ENCODE results near the gene CHST2.

CHST2 gene

DNA sequence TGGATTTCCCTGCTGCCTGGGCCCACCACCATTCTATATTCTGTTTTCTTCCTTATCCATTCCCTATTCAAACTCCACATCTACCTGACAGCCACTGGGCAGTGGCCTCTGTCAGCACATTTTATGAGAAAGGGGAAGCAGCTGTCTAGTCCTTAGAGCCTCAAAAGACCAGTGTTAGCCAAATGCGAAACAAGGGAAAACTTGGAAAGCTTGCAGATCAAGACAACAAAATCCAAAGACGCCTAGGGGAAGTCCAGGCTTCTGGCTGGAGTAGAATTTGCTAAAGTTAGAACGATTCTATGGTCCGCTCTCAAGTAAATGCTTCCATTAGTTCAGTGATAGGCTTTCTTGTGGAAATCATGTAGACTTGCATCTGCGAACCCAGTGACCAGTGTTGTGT is 39.4 kb upstream of the CHST2 start:
- H3K4me3 ChIP-seq (ENCODE audit: low read depth, low read length), result no peak overlapping the region
- DNase-seq (ENCODE audit: low read depth), result no peak
- TF ChIP-seq, protein P1, sequence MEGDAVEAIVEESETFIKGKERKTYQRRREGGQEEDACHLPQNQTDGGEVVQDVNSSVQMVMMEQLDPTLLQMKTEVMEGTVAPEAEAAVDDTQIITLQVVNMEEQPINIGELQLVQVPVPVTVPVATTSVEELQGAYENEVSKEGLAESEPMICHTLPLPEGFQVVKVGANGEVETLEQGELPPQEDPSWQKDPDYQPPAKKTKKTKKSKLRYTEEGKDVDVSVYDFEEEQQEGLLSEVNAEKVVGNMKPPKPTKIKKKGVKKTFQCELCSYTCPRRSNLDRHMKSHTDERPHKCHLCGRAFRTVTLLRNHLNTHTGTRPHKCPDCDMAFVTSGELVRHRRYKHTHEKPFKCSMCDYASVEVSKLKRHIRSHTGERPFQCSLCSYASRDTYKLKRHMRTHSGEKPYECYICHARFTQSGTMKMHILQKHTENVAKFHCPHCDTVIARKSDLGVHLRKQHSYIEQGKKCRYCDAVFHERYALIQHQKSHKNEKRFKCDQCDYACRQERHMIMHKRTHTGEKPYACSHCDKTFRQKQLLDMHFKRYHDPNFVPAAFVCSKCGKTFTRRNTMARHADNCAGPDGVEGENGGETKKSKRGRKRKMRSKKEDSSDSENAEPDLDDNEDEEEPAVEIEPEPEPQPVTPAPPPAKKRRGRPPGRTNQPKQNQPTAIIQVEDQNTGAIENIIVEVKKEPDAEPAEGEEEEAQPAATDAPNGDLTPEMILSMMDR (IDR thresholded peaks at IDR 0.05; ENCODE audit: insufficient read depth, low read depth, low read length, missing control alignments), result no peak

DNA sequence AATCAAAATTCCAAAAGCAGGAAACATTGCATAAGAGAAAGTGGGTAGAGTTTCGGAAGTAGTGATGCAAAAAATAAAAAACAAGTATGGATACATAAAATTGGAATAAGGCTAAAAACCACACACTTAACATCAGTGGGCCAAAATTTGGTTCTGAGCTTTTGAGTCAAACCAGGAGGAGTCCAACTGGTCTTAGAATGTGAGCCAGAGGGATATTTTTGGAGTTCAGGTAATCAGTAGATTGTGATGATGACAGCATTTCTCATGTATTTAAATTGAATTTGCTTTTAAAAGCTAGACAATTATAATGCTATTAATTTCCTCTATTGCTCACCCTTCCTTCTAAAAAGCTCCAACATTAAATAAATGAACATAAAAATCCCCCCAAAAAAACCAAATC is 38.2 kb upstream of the CHST2 start:
- DNase-seq (ENCODE audit: low read depth), result no peak
- TF ChIP-seq, protein P1 (IDR thresholded peaks at IDR 0.05; ENCODE audit: insufficient read depth, low read depth, low read length, missing control alignments), result no peak
- no peak overlapping the region for H3K4me3 ChIP-seq (ENCODE audit: low read depth, low read length)

DNA sequence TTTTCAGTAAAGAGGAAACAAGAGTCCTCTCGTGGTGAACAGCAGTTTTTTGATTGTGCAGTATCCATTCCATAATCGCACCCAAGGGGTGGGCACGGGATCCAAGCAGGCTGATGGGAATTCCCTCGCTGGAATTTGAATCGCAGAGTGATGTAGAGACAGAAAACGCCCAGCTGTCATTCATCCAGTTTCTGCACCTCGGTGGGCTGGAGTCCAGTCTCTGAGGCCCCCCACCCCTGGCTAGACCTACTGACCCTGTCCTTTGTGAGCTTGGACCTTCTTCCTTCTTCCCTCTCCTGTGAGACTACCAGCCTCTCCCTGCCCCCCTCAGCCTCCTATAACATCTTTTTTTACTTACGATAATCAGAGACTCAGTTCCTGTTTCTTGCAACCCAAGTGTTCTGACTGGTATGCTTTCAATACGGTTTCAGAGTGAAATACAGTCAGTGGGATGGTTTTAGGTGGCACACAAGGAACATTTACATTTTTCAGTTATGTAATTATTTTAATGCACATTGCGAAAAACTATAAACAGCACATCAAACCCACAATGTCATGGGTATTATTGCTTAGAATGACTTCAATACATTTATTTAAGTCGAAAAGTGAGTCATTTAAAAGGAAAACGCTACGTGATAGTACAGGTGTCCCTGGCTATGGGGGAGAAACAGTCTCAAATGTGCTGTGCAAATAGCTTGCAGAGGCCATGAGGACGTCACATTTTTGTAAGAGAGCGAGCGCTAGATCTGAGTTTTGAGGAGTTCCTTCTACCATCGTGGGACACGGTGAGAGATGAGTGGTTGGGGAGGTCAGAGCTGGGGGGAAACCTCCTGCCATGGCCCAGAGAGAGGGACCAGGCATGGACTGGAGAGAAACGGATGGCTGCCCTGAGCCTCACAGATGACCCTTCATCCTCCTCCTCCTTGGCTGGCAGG is 37.5 kb upstream of the CHST2 start:
- TF ChIP-seq, protein P1 (IDR thresholded peaks at IDR 0.05; ENCODE audit: insufficient read depth, low read depth, low read length, missing control alignments), result no peak
- H3K4me3 ChIP-seq (ENCODE audit: low read depth, low read length), result peak overlapping the region; percentile 41
- peak; percentile 91 for DNase-seq (ENCODE audit: low read depth)

DNA sequence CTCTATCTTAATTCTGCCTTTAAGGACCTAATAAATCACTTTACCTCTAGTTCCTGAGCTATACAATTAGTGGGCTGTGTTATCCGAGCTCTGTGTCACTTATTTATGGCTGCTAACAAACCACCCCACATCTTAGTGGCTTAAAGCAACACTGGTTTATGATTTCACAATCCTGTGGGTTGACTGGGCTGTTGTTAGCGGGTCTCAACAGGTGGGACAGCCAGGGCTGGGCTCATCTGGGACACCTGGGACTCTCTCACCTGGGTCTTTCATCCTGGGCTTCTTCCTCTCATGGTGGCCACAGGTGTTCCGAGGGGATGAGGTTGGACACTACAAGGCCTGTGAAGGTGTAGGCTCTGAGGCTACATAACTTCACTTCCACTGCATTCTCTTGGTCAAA is 35.8 kb upstream of the CHST2 start:
- no peak overlapping the region for H3K4me3 ChIP-seq (ENCODE audit: low read depth, low read length)
- peak; percentile 20 for DNase-seq (ENCODE audit: low read depth)
- TF ChIP-seq, protein P1 (IDR thresholded peaks at IDR 0.05; ENCODE audit: insufficient read depth, low read depth, low read length, missing control alignments), result no peak

DNA sequence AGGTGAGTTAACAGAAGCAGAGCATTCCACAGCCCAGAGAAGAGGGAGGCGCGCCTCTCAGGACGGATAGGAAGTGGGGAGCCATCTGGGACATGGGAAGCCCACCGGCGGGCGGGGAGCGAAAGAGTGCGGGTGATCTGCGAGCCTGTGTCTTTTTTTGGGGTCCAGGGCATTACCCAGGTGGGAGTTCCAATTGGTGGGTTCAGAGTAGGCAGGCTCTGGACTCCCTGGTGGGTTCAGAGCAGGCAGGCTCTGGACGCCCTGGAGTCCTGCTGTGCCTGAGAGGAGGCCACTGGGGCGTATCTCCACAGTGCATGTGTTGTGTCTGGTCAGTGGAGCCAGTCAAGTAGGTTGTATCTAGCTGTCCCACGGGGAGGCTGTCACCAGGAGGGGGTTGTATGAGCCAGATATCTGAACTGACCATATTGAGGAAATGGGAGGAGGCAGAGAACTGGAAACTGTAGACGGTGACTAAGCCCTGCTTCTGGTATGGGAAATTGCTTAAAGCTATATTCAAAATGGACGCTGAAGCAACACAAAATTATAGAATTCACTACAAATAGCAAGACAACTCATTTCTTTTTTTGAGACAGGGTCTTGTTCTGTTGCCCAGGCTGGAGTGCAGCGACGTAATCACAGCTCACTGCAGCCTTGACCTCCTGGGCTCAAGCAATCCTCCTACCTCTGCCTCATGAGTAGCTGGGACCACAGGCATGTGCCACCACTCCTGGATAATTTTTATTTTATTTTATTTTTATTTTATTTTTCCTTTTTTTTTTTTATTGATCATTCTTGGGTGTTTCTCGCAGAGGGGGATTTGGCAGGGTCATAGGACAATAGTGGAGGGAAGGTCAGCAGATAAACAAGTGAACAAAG is 34.5 kb upstream of the CHST2 start:
- TF ChIP-seq, protein P1 (IDR thresholded peaks at IDR 0.05; ENCODE audit: insufficient read depth, low read depth, low read length, missing control alignments), result no peak
- peak; percentile 76 for DNase-seq (ENCODE audit: low read depth)
- H3K4me3 ChIP-seq (ENCODE audit: low read depth, low read length), result no peak overlapping the region

DNA sequence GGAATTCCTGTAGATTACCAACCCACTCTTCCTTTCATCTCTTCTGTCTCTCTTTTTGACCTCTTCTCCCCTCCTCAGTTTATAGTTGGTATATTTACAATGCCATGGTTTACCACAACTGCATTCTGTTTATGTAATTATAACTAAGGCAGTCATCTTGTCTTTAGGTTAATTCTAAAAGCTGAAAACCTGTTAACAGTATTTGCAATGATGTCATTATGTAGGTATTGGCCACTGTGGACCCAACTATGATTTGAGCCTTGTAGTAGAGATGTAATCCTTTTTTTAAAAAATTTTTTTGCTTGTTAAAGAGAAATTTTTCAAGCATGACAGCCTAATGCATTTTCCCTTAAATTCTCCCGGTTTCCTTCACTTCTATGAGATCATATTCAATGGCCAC is 30.7 kb upstream of the CHST2 start:
- no peak for DNase-seq (ENCODE audit: low read depth)
- TF ChIP-seq, protein P1 (IDR thresholded peaks at IDR 0.05; ENCODE audit: insufficient read depth, low read depth, low read length, missing control alignments), result no peak
- H3K4me3 ChIP-seq (ENCODE audit: low read depth, low read length), result no peak overlapping the region
